ENCODE data around the gene ABCA9. TPM values are rescaled to one million over a fixed set of nuclear protein-coding genes. Genes with fewer than 3 reads are reported as not detected.

The ABCA9 gene
- total and polyA plus RNA-seq, 2 of the 13 experiments (the other 11 are each of a cell fraction or from before 2014, with no cell fraction given), result 0.04 TPM; not detected in 1

GRCh38 chr17:68937890-68938514 is 122.7 kb downstream of the ABCA9 start (continued):
- TF ChIP-seq ZNF646 (CRISPR knock-in tag; IDR thresholded peaks at IDR 0.05), result no peak
- TF ChIP-seq ATAD3A (CRISPR knock-in tag; IDR thresholded peaks at IDR 0.05), result no peak
- TF ChIP-seq ZSCAN25 (CRISPR knock-in tag; IDR thresholded peaks at IDR 0.05), result no peak
- TF ChIP-seq HMGXB3 (CRISPR knock-in tag; IDR thresholded peaks at IDR 0.05; ENCODE audit: borderline replicate concordance), result no peak
- peak; percentile 77 for TF ChIP-seq GATAD2A (CRISPR knock-in tag; IDR thresholded peaks at IDR 0.05)
- TF ChIP-seq RNF2 (conservative IDR thresholded peaks at IDR 0.05; ENCODE audit: low read depth), result no peak
- no peak for TF ChIP-seq HNRNPL (IDR thresholded peaks at IDR 0.05; ENCODE audit: low read depth, low read length)
- TF ChIP-seq NCOR1 (IDR thresholded peaks at IDR 0.05; ENCODE audit: borderline replicate concordance, low read length), result peak; percentile 81
- no peak for TF ChIP-seq DMTF1 (CRISPR knock-in tag; IDR thresholded peaks at IDR 0.05)
- no peak for TF ChIP-seq TERF1 (CRISPR knock-in tag; IDR thresholded peaks at IDR 0.05)
- TF ChIP-seq JDP2 (CRISPR knock-in tag; IDR thresholded peaks at IDR 0.05; ENCODE audit: borderline replicate concordance), result no peak
- TF ChIP-seq ATF2 (CRISPR knock-in tag; IDR thresholded peaks at IDR 0.05), result no peak
- TF ChIP-seq KLF6 (CRISPR knock-in tag; IDR thresholded peaks at IDR 0.05), result no peak; the same call in 1 of the 2 replicates
- TF ChIP-seq ZNF256 (CRISPR knock-in tag; conservative IDR thresholded peaks at IDR 0.05), result no peak
